Activated T-helper 1 cell treated with anti-CD3 and anti-CD28 coated beads, Interleukin-2, amount 50 U/mL, for 16 hours (primary cell): ENCODE results near the gene SYT8.
"Not testable (repeated sequence)": the region's sequence is repeated elsewhere in the genome, so short reads cannot be mapped to it uniquely, and the experiment has no call there.

ENCODE experiments used
- DNase-seq, 2 donors: peaks; one replicate each; pipeline ENCODE4 v3.0.0-alpha.2; 2020; ENCODE audit warnings: low read depth in 1 of 2, low spot score in 1 of 2

SYT8 gene

GRCh38 chr11:1883346-1884302 lies 48.8 kb downstream of the SYT8 start:
- no peak for DNase-seq

DNA sequence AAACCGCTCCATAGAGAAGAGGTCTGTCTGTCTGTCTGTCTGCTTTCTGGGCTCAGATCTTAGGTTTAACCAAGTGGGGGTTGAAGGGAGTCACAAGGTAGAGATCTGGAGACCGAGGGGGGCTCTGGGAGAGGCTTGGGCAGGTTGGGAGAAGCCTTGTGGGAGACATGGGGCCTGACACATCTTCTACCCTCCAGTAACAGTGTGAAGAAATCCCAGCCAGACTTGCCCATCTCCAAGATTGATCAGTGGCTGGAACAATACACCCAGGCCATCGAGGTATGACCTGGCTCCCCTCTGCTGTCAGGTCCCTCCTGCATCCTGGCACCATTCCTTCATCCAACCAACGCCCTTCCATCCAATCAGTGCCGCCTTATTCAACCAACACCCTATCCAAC lies 49.5 kb downstream of the SYT8 start:
- no peak for DNase-seq

- DNase-seq = not testable (repeated sequence)
Observed at GRCh38 chr11:1886551-1886950, 51.8 kb downstream of the SYT8 start.
